Sciatic nerve (tissue), 2 donors: Measurements from ENCODE around the gene HSPA12A. TPM values are rescaled to one million over a fixed set of nuclear protein-coding genes. Genes with fewer than 3 reads are reported as not detected.
"Not testable (repeated sequence)": the region's sequence is repeated elsewhere in the genome, so short reads cannot be mapped to it uniquely, and the experiment has no call there.

Source experiments
- ATAC-seq: fragments of 200-7000 bp; cut with Tn5 transposase; one replicate; pipeline ENCODE4 v1.9.1; 2020; ENCODE audit warnings: mild to moderate bottlenecking, moderate library complexity
- DNase-seq: peaks from one replicate; pipeline ENCODE4 v3.0.0-alpha.2; 2020; ENCODE audit warnings: low spot score
- intact Hi-C: fragments of 100-400 bp; cut with DNase I; formaldehyde crosslinking; loops from one replicate; pipeline ENCODE4 v1.14.2; 2022
- total RNA-seq: library from RNA; stranded (reverse); fragmentation: NEBNext Ultra II Directional; extraction: Animal tissue kit (Norgen Biotek cat#: 25700); gene quantifications from one replicate; pipeline ENCODE4 v1.2.1, GENCODE V29; 2021
- donor health status: DM: no; HTN: no; CAD: no.
- donor health status: DM: no; HTN: no; CAD: no.

HSPA12A gene
- total RNA-seq, 1 donor from 2014 or later, result 139 TPM

- DNase-seq (no peak), ATAC-seq (no peak)
- intact Hi-C loops, result no loop called here
Measured at GRCh38 chr10:116722736-116723427, 19.5 kb downstream of the HSPA12A start.

GRCh38 chr10:116721547-116722392, 20.6 kb downstream of the HSPA12A start:
- ATAC-seq (peak; percentile 51), DNase-seq (no peak)
- intact Hi-C loops, result no loop called here

GRCh38 chr10:116720668-116721546, 21.5 kb downstream of the HSPA12A start:
- DNase-seq (no peak), ATAC-seq (no peak)
- intact Hi-C loops, result no loop called here

- ATAC-seq (peak; percentile 33), DNase-seq (no peak)
- intact Hi-C loops, result no loop called here
Measured at GRCh38 chr10:116720241-116720643, 22.1 kb downstream of the HSPA12A start.

- intact Hi-C loops, result no loop called here
- DNase-seq (no peak), ATAC-seq (no peak)
Measured at GRCh38 chr10:116719804-116720203, 22.6 kb downstream of the HSPA12A start.

- no peak for ATAC-seq
- no peak for DNase-seq
- intact Hi-C loops, result no loop called here
Measured at GRCh38 chr10:116718058-116718457, 24.3 kb downstream of the HSPA12A start.

- intact Hi-C loops, result no loop called here
- no peak for DNase-seq
- ATAC-seq, result no peak
Measured at GRCh38 chr10:116716381-116716780, 26.0 kb downstream of the HSPA12A start.

- ATAC-seq (no peak), DNase-seq (no peak)
- intact Hi-C loops, result no loop called here
Measured at GRCh38 chr10:116715839-116716377, 26.5 kb downstream of the HSPA12A start.

GRCh38 chr10:116715341-116715740, 27.0 kb downstream of the HSPA12A start:
- no peak for ATAC-seq
- no peak for DNase-seq

GRCh38 chr10:116713846-116714245, 28.5 kb downstream of the HSPA12A start:
- intact Hi-C loops, result no loop called here
- ATAC-seq (no peak), DNase-seq (no peak)

More at GRCh38 chr10:116715341-116715740, 27.0 kb downstream of the HSPA12A start:
- intact Hi-C loops, result no loop called here

- DNase-seq, result no peak
- no peak for ATAC-seq
- intact Hi-C loops, result no loop called here
Measured at GRCh38 chr10:116712989-116713543, 29.3 kb downstream of the HSPA12A start.

GRCh38 chr10:116712519-116712918, 29.8 kb downstream of the HSPA12A start:
- intact Hi-C loops, result no loop called here
- DNase-seq (no peak), ATAC-seq (no peak)

GRCh38 chr10:116711803-116712202, 30.6 kb downstream of the HSPA12A start:
- intact Hi-C loops, ATAC-seq, DNase-seq: not testable (repeated sequence)

GRCh38 chr10:116710076-116710475, 32.3 kb downstream of the HSPA12A start:
- DNase-seq, result no peak
- intact Hi-C loops, result no loop called here

GRCh38 chr10:116708877-116709276, 33.5 kb downstream of the HSPA12A start:
- DNase-seq (no peak), ATAC-seq (no peak)
- intact Hi-C loops, result no loop called here

More at GRCh38 chr10:116710076-116710475, 32.3 kb downstream of the HSPA12A start:
- no peak for ATAC-seq

- intact Hi-C loops, result no loop called here
- DNase-seq, result no peak
- ATAC-seq, result peak; percentile 62
Measured at GRCh38 chr10:116708391-116708821, 34.0 kb downstream of the HSPA12A start.

- ATAC-seq (peak; percentile 54), DNase-seq (no peak)
- intact Hi-C loops, result no loop called here
Measured at GRCh38 chr10:116707981-116708380, 34.4 kb downstream of the HSPA12A start.

- DNase-seq (no peak), ATAC-seq (no peak)
- intact Hi-C loops, result no loop called here
Measured at GRCh38 chr10:116706281-116706680, 36.1 kb downstream of the HSPA12A start.

- intact Hi-C loops, result no loop called here
- DNase-seq (no peak), ATAC-seq (peak; percentile 47)
Measured at GRCh38 chr10:116705498-116705897, 36.9 kb downstream of the HSPA12A start.
